Duodenal mucosa (tissue), 2 donors: ENCODE data around the gene MSL2.
"Not testable (repeated sequence)": the region's sequence is repeated elsewhere in the genome, so short reads cannot be mapped to it uniquely, and the experiment has no call there.

Experiments used
- H3K27ac ChIP-seq: one replicate; pipeline ENCODE4 v1.7.0; 2013; ENCODE audit warnings: low read depth, low read length
- H3K27me3 ChIP-seq, 2 donors: one replicate each; pipeline ENCODE4 v1.7.0; 2013; ENCODE audit warnings: low read length in 2 of 2, control low read depth in 1 of 2; ENCODE audit not compliant: insufficient read depth in 2 of 2, control insufficient read depth in 1 of 2
- H3K36me3 ChIP-seq, 2 donors: one replicate each; pipeline ENCODE4 v1.7.0; 2013; ENCODE audit warnings: low read length in 2 of 2, control low read depth in 1 of 2; ENCODE audit not compliant: insufficient read depth in 2 of 2, control insufficient read depth in 1 of 2
- H3K4me1 ChIP-seq, 2 donors: one replicate each; pipeline ENCODE4 v1.7.0; 2013; ENCODE audit warnings: low read length in 2 of 2, control low read depth in 1 of 2; ENCODE audit not compliant: insufficient read depth in 2 of 2, control insufficient read depth in 1 of 2
- H3K4me3 ChIP-seq, 2 donors: one replicate each; pipeline ENCODE4 v1.7.0; 2013; ENCODE audit warnings: low read length in 2 of 2, low read depth in 1 of 2
- H3K9ac ChIP-seq, 2 donors: one replicate each; pipeline ENCODE4 v1.7.0; 2013; ENCODE audit warnings: low read length in 2 of 2, low read depth in 1 of 2
- H3K9me3 ChIP-seq, 2 donors: one replicate each; pipeline ENCODE4 v1.7.0; 2013; ENCODE audit warnings: low read length in 2 of 2, control low read depth in 1 of 2; ENCODE audit not compliant: control insufficient read depth in 1 of 2

The MSL2 gene

DNA sequence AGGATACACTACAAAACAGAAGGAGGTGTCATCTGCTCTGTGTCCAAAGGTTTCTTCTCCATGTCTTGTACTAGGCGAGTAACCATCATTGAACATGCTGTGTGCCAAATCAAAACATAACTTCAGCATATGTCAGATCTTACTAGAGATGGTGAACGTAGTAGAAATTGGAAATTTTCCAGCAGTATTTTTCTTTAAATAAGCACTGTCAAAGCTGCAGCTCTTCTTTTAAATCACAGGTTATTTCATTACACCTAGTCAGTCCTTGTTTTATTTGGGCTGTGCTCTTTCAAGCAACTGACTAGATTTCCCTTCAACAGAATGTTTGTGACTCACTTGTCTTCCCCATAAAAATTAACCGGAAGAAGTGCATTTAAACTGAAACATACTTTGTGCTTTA is 46.5 kb downstream of the MSL2 start:
- Histone ChIP-seq H3K9ac (no peak overlapping the region), H3K4me3 (no peak overlapping the region), H3K27ac (no peak overlapping the region), H3K4me1 (peaks cover 5 to 9% of the 10 kb centered on the region in 2 donors), H3K36me3 (peaks cover 16 to 30% of the 10 kb centered on the region in 2 donors), H3K9me3 (no peaks in the 10 kb centered on the region), H3K27me3 (no peaks in the 10 kb centered on the region)

DNA sequence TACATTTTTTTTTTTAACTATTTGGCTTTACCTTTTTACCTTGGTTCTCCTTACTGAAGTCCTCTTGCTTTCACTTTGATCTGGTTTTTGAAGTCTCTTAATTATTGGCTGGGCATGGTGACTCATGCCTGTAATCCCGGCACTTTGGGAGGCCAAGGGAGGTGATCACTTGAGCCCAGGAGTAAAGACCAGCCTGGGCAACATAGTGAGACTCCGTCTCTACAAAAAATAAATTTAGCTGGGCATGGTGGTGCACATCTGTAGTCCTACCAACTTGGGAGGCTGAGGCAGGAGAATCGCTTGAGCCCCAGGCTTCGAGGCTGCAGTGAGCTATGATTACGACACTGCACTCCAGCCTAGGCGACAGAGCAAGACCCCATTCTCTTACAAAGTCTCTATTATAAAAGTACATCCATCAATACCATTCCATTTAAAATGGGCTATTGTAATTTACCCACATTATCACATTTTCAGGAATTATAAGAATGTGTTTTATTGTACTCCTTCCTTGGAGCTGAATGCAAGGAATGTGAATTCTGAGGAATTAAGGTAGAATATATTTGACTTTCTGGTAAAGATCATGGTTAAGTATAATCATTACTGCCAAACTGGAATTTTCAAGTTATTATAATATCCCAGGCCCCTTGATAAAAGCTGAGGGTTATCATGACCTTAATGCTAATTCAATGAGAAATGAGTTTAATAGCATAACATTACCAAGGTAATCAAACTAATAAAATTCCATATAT is 49.0 kb downstream of the MSL2 start:
- H3K4me1 ChIP-seq = peaks cover 5 to 9% of the 10 kb centered on the region in 2 donors
- no peak overlapping the region for H3K9ac ChIP-seq
- H3K9me3 ChIP-seq = no peaks in the 10 kb centered on the region
- peaks cover 13 to 28% of the 10 kb centered on the region in 2 donors for H3K36me3 ChIP-seq
- H3K4me3 ChIP-seq = no peak overlapping the region
- H3K27ac ChIP-seq = no peak overlapping the region
- no peaks in the 10 kb centered on the region for H3K27me3 ChIP-seq

DNA sequence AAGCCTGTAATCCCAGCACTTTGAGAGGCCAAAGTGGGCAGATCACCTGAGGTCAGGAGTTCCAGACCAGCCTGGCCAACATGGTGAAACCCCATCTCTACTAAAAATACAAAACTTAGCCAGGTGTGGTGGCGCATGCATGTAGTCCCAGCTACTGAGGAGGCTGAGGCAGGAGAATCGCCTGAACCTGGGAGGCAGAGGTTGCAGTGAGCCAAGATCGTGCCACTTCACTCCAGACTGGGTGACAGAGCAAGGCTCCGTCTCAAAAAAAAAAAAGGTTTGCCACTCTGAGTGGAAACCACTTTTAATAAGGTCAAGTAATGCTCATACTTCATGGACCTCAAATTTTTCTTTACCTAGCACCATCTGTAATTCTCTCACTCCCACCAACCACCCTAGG is 51.7 kb downstream of the MSL2 start:
- not testable (repeated sequence) for H3K36me3 ChIP-seq

DNA sequence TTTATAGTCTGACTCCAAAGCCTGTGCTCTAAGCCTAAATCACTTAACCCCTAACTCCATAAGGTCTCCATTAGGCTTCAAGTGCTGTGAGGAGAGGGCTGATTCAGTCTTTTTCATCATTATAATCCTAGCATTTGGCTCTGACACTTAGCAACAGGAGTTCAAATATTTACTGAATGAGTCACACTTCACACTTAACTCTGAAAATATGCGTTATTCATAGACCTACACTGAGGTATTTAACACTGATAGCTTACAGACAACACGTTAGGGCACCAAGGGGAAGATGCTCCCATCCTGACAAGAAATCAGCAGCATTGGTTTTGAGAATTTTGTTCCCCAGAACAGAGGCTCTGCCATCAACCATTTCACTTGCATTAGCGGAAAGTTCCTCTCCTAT is 53.5 kb downstream of the MSL2 start:
- Histone ChIP-seq H3K27me3 (no peaks in the 10 kb centered on the region), H3K36me3 (peaks cover 0 to 8% of the 10 kb centered on the region in 2 donors), H3K9me3 (no peaks in the 10 kb centered on the region), H3K9ac (no peak overlapping the region), H3K4me3 (no peak overlapping the region), H3K27ac (no peak overlapping the region), H3K4me1 (no peaks in the 10 kb centered on the region)

More for the DNA sequence above, 51.7 kb downstream of the MSL2 start:
- H3K4me3 ChIP-seq, H3K27me3 ChIP-seq, H3K9ac ChIP-seq, H3K4me1 ChIP-seq, H3K27ac ChIP-seq, H3K9me3 ChIP-seq: not testable (repeated sequence)

DNA sequence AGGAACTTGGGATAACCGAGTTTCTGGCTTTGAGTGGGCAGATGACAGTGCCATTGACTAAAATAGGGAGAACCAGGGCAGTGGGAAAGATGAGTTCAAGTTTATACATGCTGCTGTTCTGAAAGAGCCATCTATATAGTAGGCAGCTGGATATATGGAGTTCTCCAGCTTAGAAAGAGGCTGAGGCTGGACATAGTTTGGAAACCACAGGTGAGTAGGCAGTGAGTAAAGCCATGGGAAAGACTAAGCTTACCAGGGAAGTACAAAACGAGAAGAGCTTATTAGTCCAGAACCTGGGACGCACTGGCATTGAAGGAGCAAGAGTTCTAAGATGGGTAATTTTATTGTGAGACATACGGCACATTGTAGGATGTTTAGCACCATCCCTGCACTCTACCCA is 54.2 kb downstream of the MSL2 start:
- H3K36me3 ChIP-seq = peaks cover 0 to 8% of the 10 kb centered on the region in 2 donors
- H3K9ac ChIP-seq = no peak overlapping the region
- no peaks in the 10 kb centered on the region for H3K27me3 ChIP-seq
- no peaks in the 10 kb centered on the region for H3K4me1 ChIP-seq
- no peak overlapping the region for H3K27ac ChIP-seq
- H3K4me3 ChIP-seq = no peak overlapping the region
- no peaks in the 10 kb centered on the region for H3K9me3 ChIP-seq

DNA sequence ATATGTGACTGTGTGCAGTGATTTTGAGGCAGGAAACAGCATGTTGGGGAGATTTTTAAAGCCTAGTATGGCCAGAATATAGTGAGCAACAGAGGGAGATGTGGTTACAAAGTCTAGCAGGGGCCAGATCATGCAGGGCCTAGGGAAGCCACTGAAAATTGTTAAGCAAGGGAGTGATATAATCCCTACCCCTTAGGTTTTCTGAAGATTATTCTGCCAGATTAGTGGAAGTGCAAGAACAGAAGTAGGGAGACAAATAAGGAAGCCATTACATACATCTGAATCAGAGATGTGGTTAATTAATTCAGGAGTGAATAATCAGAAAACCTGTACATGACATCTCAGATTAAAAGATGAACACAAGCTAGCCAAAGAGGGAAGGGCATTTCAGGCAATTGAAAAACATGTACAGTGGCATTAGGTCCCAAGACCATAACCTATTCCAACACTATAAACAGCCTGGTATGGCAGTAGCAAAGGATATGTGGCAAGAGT is 54.8 kb downstream of the MSL2 start:
- Histone ChIP-seq H3K9me3 (no peaks in the 10 kb centered on the region), H3K27me3 (no peaks in the 10 kb centered on the region), H3K36me3 (peaks cover 0 to 8% of the 10 kb centered on the region in 2 donors), H3K4me1 (no peaks in the 10 kb centered on the region), H3K27ac (no peak overlapping the region), H3K9ac (no peak overlapping the region), H3K4me3 (no peak overlapping the region)

DNA sequence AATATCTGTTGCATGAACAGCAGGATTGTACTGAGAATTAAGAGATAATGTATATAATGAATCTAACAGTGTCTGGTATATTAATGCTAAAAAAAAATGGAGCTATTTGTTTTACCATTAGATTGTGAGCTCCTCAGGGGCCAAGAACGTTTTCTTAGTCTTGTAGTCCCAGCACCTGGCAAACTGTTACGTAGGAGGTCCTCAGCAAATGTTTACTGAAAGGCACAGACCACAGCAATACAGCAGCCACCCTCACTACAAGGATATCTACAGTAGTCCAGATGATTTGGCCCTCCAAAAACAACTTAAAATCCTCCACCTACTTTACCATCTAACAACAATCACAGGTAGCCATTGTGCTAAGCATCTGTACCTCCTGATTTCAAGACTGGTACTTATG is 59.7 kb downstream of the MSL2 start:
- Histone ChIP-seq H3K9me3 (no peaks in the 10 kb centered on the region), H3K27me3 (no peaks in the 10 kb centered on the region), H3K27ac (no peak overlapping the region), H3K4me3 (no peak overlapping the region), H3K9ac (no peak overlapping the region), H3K36me3 (no peaks in the 10 kb centered on the region), H3K4me1 (peaks cover 0 to 3% of the 10 kb centered on the region in 2 donors)

DNA sequence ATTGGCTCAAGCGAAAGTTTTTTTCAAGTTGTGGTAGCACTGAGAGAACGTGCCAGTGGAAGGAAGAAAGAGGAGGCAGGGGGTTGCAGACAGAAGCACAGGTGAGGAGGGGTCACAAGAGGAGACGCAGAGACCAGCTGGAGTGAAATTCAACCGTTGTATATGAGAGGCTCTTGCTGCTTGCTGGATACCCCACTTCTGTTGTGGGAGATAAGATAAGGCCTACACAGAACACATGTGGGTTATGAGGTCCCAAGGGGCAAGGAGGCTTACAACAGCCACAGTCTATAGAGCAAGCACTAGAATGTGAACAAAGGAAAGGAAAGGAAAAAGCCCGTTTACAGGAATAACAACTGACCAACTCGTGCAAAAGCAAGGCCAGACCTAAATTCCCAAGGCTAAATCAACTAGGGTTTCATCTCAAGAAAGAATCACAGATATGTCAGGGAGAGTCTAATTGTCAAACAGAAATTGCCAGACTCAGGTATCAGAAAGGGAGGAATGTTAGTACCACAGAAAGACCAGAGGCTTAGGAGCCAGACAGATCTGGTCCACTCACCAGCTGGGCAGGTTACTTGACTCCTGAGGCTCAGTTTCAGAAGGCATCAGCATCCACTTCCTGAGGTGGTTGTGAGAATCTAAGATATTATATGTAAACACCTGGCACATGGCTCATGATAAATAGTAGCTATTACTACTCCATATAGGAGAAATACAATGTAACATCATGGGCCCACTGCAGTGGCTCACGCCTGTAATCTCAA is 60.9 kb downstream of the MSL2 start:
- Histone ChIP-seq H3K4me1 (peaks cover 0 to 3% of the 10 kb centered on the region in 2 donors), H3K27ac (no peak overlapping the region), H3K4me3 (no peak overlapping the region), H3K9me3 (no peaks in the 10 kb centered on the region), H3K36me3 (no peaks in the 10 kb centered on the region), H3K27me3 (no peaks in the 10 kb centered on the region), H3K9ac (no peak overlapping the region)

DNA sequence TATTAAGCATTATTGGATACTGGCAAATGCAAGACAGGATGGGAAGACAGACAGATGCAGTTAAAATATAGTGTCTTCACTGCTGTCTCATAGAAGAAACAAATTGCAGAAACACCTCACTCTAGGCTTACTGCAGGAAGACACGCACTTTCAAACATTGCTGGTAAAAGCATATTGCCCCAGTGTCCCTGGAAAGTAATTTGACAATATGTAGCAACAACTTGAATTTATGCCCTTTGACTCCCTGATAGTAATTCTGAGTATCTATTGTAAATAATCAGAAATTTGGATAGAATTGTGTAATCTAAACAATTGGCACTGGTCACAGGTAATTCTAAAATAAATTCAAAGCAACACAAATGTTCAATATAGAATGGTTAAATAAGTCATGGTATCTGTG is 62.0 kb downstream of the MSL2 start:
- no peak overlapping the region for H3K4me3 ChIP-seq
- H3K27ac ChIP-seq = no peak overlapping the region
- no peaks in the 10 kb centered on the region for H3K36me3 ChIP-seq
- H3K9me3 ChIP-seq = no peaks in the 10 kb centered on the region
- H3K4me1 ChIP-seq = peaks cover 0 to 3% of the 10 kb centered on the region in 2 donors
- H3K27me3 ChIP-seq = no peaks in the 10 kb centered on the region
- no peak overlapping the region for H3K9ac ChIP-seq

DNA sequence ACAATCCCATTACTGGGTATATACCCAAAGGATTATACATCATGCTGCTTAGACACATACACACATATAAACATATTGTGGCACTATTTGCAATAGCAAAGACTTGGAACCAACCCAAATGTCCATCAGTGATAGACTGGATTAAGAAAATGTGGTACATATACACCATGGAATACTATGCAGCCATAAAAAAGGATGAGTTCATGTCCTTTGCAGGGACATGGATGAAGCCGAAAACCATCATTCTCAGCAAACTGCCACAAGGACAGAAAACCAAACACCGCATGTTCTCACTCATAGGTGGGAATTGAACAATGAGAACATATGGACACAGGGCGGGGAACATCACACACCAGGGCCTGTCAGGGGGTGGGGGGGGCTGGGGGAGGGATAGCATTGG is 64.5 kb downstream of the MSL2 start:
- H3K9me3 ChIP-seq, H3K27me3 ChIP-seq: not testable (repeated sequence)

More for the DNA sequence above, 64.5 kb downstream of the MSL2 start:
- not testable (repeated sequence) for H3K4me3 ChIP-seq, H3K36me3 ChIP-seq, H3K27ac ChIP-seq, H3K4me1 ChIP-seq, H3K9ac ChIP-seq
